ENCODE results near the gene GNGT2. TPM values are rescaled to one million over a fixed set of nuclear protein-coding genes. Genes with fewer than 3 reads are reported as not detected.

The GNGT2 gene
- total and polyA plus RNA-seq, 2 of the 4 experiments (the other 2 are of a cell fraction) = 0.18 to 0.79 TPM

GRCh38 chr17:49234509-49235080 is 24.2 kb upstream of the GNGT2 start:
- CTCF ChIA-PET = no interaction called here
- Histone ChIP-seq H2BK120ac (ENCODE audit: low read depth, low read length) (no peak overlapping the region), H4K20me1 (ENCODE audit: insufficient read depth, low read length) (no peaks in the 10 kb centered on the region), H3K14ac (replicated peaks; ENCODE audit: low read depth, low read length) (no peak overlapping the region), H2BK15ac (ENCODE audit: low read depth, low read length) (no peak overlapping the region), H3K9ac (ENCODE audit: low read depth, low read length) (no peak overlapping the region), H3K27me3 (ENCODE audit: control insufficient read depth, insufficient read depth, low read length) (peaks cover 29% of the 10 kb centered on the region), H4K8ac (ENCODE audit: low read depth in 2 of 2, low read length in 2 of 2) (no peak overlapping the region), H2BK20ac (ENCODE audit: low read depth, low read length) (no peak overlapping the region), H2AFZ (replicated peaks; ENCODE audit: low read length, poor library complexity) (no peak overlapping the region), H2AK5ac (ENCODE audit: low read depth, low read length) (no peak overlapping the region), H3K9me1 (ENCODE audit: insufficient read depth, low read length) (no peaks in the 10 kb centered on the region), H3K4me1 (ENCODE audit: control insufficient read depth, insufficient read depth, low read length) (no peaks in the 10 kb centered on the region), H4K91ac (ENCODE audit: insufficient read depth, low read depth, low read length) (no peak overlapping the region), H3K4me3 (ENCODE audit: insufficient read depth, low read depth, low read length) (no peak overlapping the region), H4K5ac (ENCODE audit: low read depth, low read length) (no peak overlapping the region), H3K36me3 (ENCODE audit: control insufficient read depth, insufficient read depth, low read length) (no peaks in the 10 kb centered on the region), H2AK9ac (replicated peaks; ENCODE audit: low read depth, low read length, poor library complexity) (no peak overlapping the region), H3K18ac (ENCODE audit: low read depth, low read length) (no peak overlapping the region), H3K4ac (ENCODE audit: low read depth, low read length) (no peak overlapping the region), H3K23ac (ENCODE audit: low read depth, low read length) (no peak overlapping the region), H3K4me2 (ENCODE audit: low read depth, low read length) (no peak overlapping the region), H3K56ac (ENCODE audit: extremely low read depth, insufficient read depth, low read length) (no peak overlapping the region), H3K9me3 (ENCODE audit: control insufficient read depth, insufficient read depth, low read length) (no peaks in the 10 kb centered on the region), H3K27ac (ENCODE audit: insufficient read depth, low read length) (no peak overlapping the region), H3K79me1 (ENCODE audit: low read depth in 1 of 2, low read length in 2 of 2) (no peaks in the 10 kb centered on the region), H2BK5ac (ENCODE audit: low read depth, low read length, poor library complexity, severe bottlenecking) (no peak overlapping the region)
- DNase-seq (no peak), ATAC-seq (ENCODE audit: low read depth) (no peak)
- intact Hi-C loops (cut with micrococcal nuclease) (loop anchor here (5.0 kb wide), 1 partner anchor 58 kb away; no protein-coding TSS in a partner anchor), dilution Hi-C loops (cut with HindIII; ENCODE audit: low sequenced_read_pairs, unreplicated experiment) (no loop called here), in situ Hi-C loops (cut with MboI; ENCODE audit: low sequenced_read_pairs) (no loop called here)
- TF ChIP-seq MXI1 (IDR thresholded peaks at IDR 0.05; ENCODE audit: borderline replicate concordance, low read depth, low read length) = no peak
- TF ChIP-seq BHLHE40 (IDR thresholded peaks at IDR 0.05; ENCODE audit: low read depth, low read length) = no peak
- TF ChIP-seq FOS (IDR thresholded peaks at IDR 0.05; ENCODE audit: low read depth, low read length) = no peak
- TF ChIP-seq RFX5 (IDR thresholded peaks at IDR 0.05; ENCODE audit: low read depth, low read length) = no peak
- no peak for TF ChIP-seq MAZ (IDR thresholded peaks at IDR 0.05; ENCODE audit: borderline replicate concordance, low read depth, low read length)
- no peak for TF ChIP-seq NFE2L2 (IDR thresholded peaks at IDR 0.05; ENCODE audit: low read depth, low read length)
- TF ChIP-seq MAFK (IDR thresholded peaks at IDR 0.05; ENCODE audit: low read depth, low read length) = no peak
- TF ChIP-seq CEBPB (IDR thresholded peaks at IDR 0.05; ENCODE audit: low read depth, low read length) = no peak
- no peak for TF ChIP-seq CHD1 (IDR thresholded peaks at IDR 0.05; ENCODE audit: low read depth, low read length)
- no peak for TF ChIP-seq ELK1 (IDR thresholded peaks at IDR 0.05; ENCODE audit: borderline replicate concordance, low read depth, low read length)
- no peak for TF ChIP-seq RCOR1 (IDR thresholded peaks at IDR 0.05; ENCODE audit: insufficient replicate concordance, low read length)
- no peak for TF ChIP-seq POLR2A (IDR thresholded peaks at IDR 0.05; ENCODE audit: low read depth, low read length)
- no peak for TF ChIP-seq USF2 (IDR thresholded peaks at IDR 0.05; ENCODE audit: low read depth, low read length)
- WGBS, 2 experiments (ENCODE audit: extremely low coverage in 2 of 2, insufficient read length in 1 of 2) = no CpG with 5 or more reads among the region's 5 CpGs
- BruUV-seq (replicated peaks) = no TSS peak
- POLR2A ChIA-PET (ENCODE audit: unreplicated experiment) = interaction anchor here (1.0 kb wide), 1 partner anchor 26 kb away, joined by 4 read pairs; no protein-coding TSS in a partner anchor

Measured in IMR-90 (cell line).